ENCODE results near the gene PHF21A. TPM values are rescaled to one million over a fixed set of nuclear protein-coding genes. Genes with fewer than 3 reads are reported as not detected.

Gene PHF21A
- total and polyA plus RNA-seq, 2 of the 13 experiments (the other 11 are each of a cell fraction or from before 2014, with no cell fraction given) = 4.1 to 34.6 TPM

GRCh38 chr11:46119352-46120216 lies 1.7 kb downstream of the PHF21A start (continued):
- TF ChIP-seq ZNF18 (CRISPR knock-in tag; IDR thresholded peaks at IDR 0.05; ENCODE audit: insufficient replicate concordance) (no peak), MTA3 (CRISPR knock-in tag; IDR thresholded peaks at IDR 0.05) (no peak), AGO1 (IDR thresholded peaks at IDR 0.05; ENCODE audit: low read depth, low read length, poor library complexity, severe bottlenecking) (no peak), CEBPG (CRISPR knock-in tag; IDR thresholded peaks at IDR 0.05) (peak; percentile 93), SOX5 (CRISPR knock-in tag; IDR thresholded peaks at IDR 0.05; ENCODE audit: borderline replicate concordance) (peak; percentile 85; the same call in 1 of the 2 replicates), TOE1 (CRISPR knock-in tag; IDR thresholded peaks at IDR 0.05) (no peak), TGIF2 (CRISPR knock-in tag; IDR thresholded peaks at IDR 0.05) (no peak; the same call in 1 of the 2 replicates), MXD1 (CRISPR knock-in tag; IDR thresholded peaks at IDR 0.05) (no peak), ZNF550 (CRISPR knock-in tag; IDR thresholded peaks at IDR 0.05; ENCODE audit: borderline replicate concordance) (no peak), ZFX (CRISPR knock-in tag; IDR thresholded peaks at IDR 0.05; ENCODE audit: low read depth) (peak; percentile 64), ZNF331 (CRISPR knock-in tag; IDR thresholded peaks at IDR 0.05) (0 out of 2 replicates have a peak, but pooled peaks have one; percentile 5), TBL1XR1 (IDR thresholded peaks at IDR 0.05; ENCODE audit: borderline replicate concordance, low read length, partially characterized antibody) (peak; percentile 9), ZNF543 (CRISPR knock-in tag; IDR thresholded peaks at IDR 0.05) (0 out of 2 replicates have a peak, but pooled peaks have one; percentile 34), RXRB (CRISPR knock-in tag; IDR thresholded peaks at IDR 0.05; ENCODE audit: borderline replicate concordance) (no peak; the same call in none of the 2 replicates), ZNF564 (CRISPR knock-in tag; IDR thresholded peaks at IDR 0.05) (no peak), ZNF891 (CRISPR knock-in tag; IDR thresholded peaks at IDR 0.05) (peak; percentile 48; the same call in 1 of the 2 replicates), SRF (IDR thresholded peaks at IDR 0.05; ENCODE audit: low read depth, low read length) (no peak), FOXO1 (CRISPR knock-in tag; IDR thresholded peaks at IDR 0.05) (peak; percentile 48; the same call in 1 of the 2 replicates), HNRNPUL1 (IDR thresholded peaks at IDR 0.05; ENCODE audit: low read depth, low read length) (no peak), HMGXB4 (CRISPR knock-in tag; IDR thresholded peaks at IDR 0.05; ENCODE audit: borderline replicate concordance in 1 of 2, low read depth in 1 of 2) (peak in 1 of 2 experiments; percentile 31; a peak in 1 of 4 replicates), RFX1 (IDR thresholded peaks at IDR 0.05) (no peak), KDM5B (CRISPR knock-in tag; IDR thresholded peaks at IDR 0.05; ENCODE audit: borderline replicate concordance) (no peak), HNF4G (IDR thresholded peaks at IDR 0.05; ENCODE audit: borderline replicate concordance, low read depth, low read length) (no peak), HNF4G (CRISPR knock-in tag; IDR thresholded peaks at IDR 0.05; ENCODE audit: borderline replicate concordance, low read depth) (no peak)
- TF ChIP-seq, protein P1, sequence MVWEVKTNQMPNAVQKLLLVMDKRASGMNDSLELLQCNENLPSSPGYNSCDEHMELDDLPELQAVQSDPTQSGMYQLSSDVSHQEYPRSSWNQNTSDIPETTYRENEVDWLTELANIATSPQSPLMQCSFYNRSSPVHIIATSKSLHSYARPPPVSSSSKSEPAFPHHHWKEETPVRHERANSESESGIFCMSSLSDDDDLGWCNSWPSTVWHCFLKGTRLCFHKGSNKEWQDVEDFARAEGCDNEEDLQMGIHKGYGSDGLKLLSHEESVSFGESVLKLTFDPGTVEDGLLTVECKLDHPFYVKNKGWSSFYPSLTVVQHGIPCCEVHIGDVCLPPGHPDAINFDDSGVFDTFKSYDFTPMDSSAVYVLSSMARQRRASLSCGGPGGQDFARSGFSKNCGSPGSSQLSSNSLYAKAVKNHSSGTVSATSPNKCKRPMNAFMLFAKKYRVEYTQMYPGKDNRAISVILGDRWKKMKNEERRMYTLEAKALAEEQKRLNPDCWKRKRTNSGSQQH (CRISPR knock-in tag; IDR thresholded peaks at IDR 0.05; ENCODE audit: low read depth) = no peak
